PC-9 (cell line): Measurements from ENCODE around the gene KDM4C. TPM values are rescaled to one million over a fixed set of nuclear protein-coding genes. Genes with fewer than 3 reads are reported as not detected.

Experiments
- BruUV-seq: library from RNA; stranded (reverse); fragments of 400-500 nt; replicated peaks from 2 replicates; lab custom pipeline; 2021; lab: Mats Ljungman, UMichigan
- CTCF ChIA-PET: fragments of 300-600 bp; sonication (Branson Sonifier 250); formaldehyde crosslinking; loops from one replicate; lab custom pipeline; 2022; ENCODE audit warnings: antibody characterized with exemption; lab: Charles Lee
- POLR2A ChIA-PET: fragments of 300-600 bp; sonication (Branson Sonifier 250); formaldehyde crosslinking; loops from one replicate; lab custom pipeline; 2022; ENCODE audit warnings: antibody characterized with exemption; ENCODE audit not compliant: unreplicated experiment; lab: Charles Lee
- DNase-seq, 2 experiments: peaks; one replicate each; pipeline versions ENCODE4 v3.0.0 to v3.0.0-alpha.2; 2015 to 2022; ENCODE audit warnings: mixed read lengths in 1 of 2
- H2AFZ ChIP-seq: fragments of 200-600 bp; sonication (generic); 2 replicates; pipeline ENCODE4 v1.8.1; 2017; ENCODE audit warnings: antibody characterized with exemption
- H3F3A ChIP-seq: fragments of 200-600 bp; sonication (generic); 2 replicates; pipeline ENCODE4 v1.8.1; 2017; ENCODE audit warnings: antibody characterized with exemption, mild to moderate bottlenecking, low read depth; ENCODE audit not compliant: insufficient read depth
- H3K27ac ChIP-seq: fragments of 200-600 bp; sonication (generic); 2 replicates; pipeline ENCODE4 v1.6.1; 2016; ENCODE audit warnings: mixed run types
- H3K27me3 ChIP-seq: fragments of 200-600 bp; sonication (generic); 2 replicates; pipeline ENCODE4 v1.6.1; 2016; ENCODE audit warnings: low read depth, mixed run types; ENCODE audit not compliant: insufficient read depth
- H3K36me3 ChIP-seq: fragments of 200-600 bp; sonication (generic); 2 replicates; pipeline ENCODE4 v1.6.1; 2016; ENCODE audit warnings: low read depth, mixed run types
- H3K4me1 ChIP-seq: fragments of 200-600 bp; sonication (generic); replicated peaks from 2 replicates; pipeline ENCODE4 v1.6.1; 2016; ENCODE audit warnings: mixed run types; ENCODE audit not compliant: insufficient read depth
- H3K4me2 ChIP-seq: fragments of 200-600 bp; sonication (generic); 2 replicates; pipeline ENCODE4 v1.6.1; 2017; ENCODE audit warnings: mixed run types
- H3K4me3 ChIP-seq: fragments of 200-600 bp; sonication (generic); 2 replicates; pipeline ENCODE4 v1.6.1; 2016; ENCODE audit warnings: mixed run types
- H3K79me2 ChIP-seq: fragments of 200-600 bp; sonication (generic); 2 replicates; pipeline ENCODE4 v1.6.1; 2017; ENCODE audit warnings: low read depth, mixed run types
- H3K9me2 ChIP-seq: fragments of 200-600 bp; sonication (generic); 2 replicates; pipeline ENCODE4 v1.8.1; 2017; ENCODE audit warnings: mild to moderate bottlenecking; ENCODE audit not compliant: insufficient read depth
- H3K9me3 ChIP-seq: fragments of 200-600 bp; sonication (generic); 2 replicates; pipeline ENCODE4 v1.8.1; 2016; ENCODE audit warnings: low read depth; ENCODE audit not compliant: insufficient read depth
- H4K20me1 ChIP-seq: fragments of 200-600 bp; sonication (generic); 2 replicates; pipeline ENCODE4 v1.8.1; 2017; ENCODE audit not compliant: insufficient read depth
- EZH2 ChIP-seq: fragments of 200-600 bp; sonication (generic); IDR thresholded peaks from 2 replicates; pipeline ENCODE4 v1.8.0; 2017; ENCODE audit warnings: antibody characterized with exemption, low read depth
- intact Hi-C: fragments of 100-400 bp; cut with micrococcal nuclease; formaldehyde crosslinking; loops from one replicate; pipeline ENCODE4 v1.10.0; 2022; ENCODE audit not compliant: unreplicated experiment
- total RNA-seq: library from RNA; stranded (reverse); gene quantifications from 2 replicates; pipeline ENCODE4 v1.2.3, GENCODE V29; 2021
- TF ChIP-seq, protein P1 (sequence below): fragments of 200-600 bp; sonication (generic); conservative IDR thresholded peaks from 2 replicates; pipeline ENCODE4 v1.6.1; 2017; ENCODE audit warnings: mixed run types, antibody characterized with exemption, mild to moderate bottlenecking, moderate library complexity

KDM4C gene
- total RNA-seq, 1 experiment from 2014 or later: 12.9 TPM

DNA sequence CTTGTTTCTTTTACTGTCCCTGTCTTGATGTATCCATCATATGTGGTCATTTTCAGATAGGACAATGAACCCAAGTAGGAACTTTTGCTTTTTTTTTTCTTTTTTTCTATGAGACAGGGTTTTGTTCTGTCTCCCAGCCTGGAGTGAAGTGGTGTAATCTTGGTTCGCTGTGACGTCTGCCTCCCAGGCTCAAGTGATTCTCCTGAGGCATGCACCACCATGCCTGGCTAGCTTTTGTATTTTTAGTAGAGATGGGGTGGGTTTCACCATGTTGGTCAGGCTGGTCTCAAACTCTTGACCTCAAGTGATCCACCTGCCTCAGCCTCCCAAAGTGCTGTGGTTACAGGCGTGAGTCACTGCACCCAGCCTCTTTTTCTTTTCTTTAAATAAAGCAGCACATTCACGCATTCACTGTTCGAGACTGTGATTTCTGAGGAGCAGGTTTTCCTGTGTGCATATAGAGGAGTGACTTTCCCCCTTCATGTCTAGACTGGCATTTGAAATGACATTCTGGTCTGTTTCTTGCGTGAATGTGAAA lies 448.5 kb downstream of the KDM4C start:
- Histone ChIP-seq H3K4me2 (no peak overlapping the region), H3K79me2 (no peaks in the 10 kb centered on the region), H3K4me1 (no peaks in the 10 kb centered on the region), H4K20me1 (no peaks in the 10 kb centered on the region), H2AFZ (no peak overlapping the region), H3K27ac (no peak overlapping the region), H3K4me3 (no peak overlapping the region), H3K36me3 (no peaks in the 10 kb centered on the region), H3K9me2 (no peaks in the 10 kb centered on the region), H3K9me3 (no peaks in the 10 kb centered on the region), H3F3A (no peaks in the 10 kb centered on the region), H3K27me3 (no peaks in the 10 kb centered on the region)
- BruUV-seq: no TSS peak
- DNase-seq: no peak
- intact Hi-C loops: no loop called here
- no peak for TF ChIP-seq EZH2
- TF ChIP-seq, protein P1, sequence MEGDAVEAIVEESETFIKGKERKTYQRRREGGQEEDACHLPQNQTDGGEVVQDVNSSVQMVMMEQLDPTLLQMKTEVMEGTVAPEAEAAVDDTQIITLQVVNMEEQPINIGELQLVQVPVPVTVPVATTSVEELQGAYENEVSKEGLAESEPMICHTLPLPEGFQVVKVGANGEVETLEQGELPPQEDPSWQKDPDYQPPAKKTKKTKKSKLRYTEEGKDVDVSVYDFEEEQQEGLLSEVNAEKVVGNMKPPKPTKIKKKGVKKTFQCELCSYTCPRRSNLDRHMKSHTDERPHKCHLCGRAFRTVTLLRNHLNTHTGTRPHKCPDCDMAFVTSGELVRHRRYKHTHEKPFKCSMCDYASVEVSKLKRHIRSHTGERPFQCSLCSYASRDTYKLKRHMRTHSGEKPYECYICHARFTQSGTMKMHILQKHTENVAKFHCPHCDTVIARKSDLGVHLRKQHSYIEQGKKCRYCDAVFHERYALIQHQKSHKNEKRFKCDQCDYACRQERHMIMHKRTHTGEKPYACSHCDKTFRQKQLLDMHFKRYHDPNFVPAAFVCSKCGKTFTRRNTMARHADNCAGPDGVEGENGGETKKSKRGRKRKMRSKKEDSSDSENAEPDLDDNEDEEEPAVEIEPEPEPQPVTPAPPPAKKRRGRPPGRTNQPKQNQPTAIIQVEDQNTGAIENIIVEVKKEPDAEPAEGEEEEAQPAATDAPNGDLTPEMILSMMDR: no peak
- ChIA-PET POLR2A (no interaction called here), CTCF (no interaction called here)

DNA sequence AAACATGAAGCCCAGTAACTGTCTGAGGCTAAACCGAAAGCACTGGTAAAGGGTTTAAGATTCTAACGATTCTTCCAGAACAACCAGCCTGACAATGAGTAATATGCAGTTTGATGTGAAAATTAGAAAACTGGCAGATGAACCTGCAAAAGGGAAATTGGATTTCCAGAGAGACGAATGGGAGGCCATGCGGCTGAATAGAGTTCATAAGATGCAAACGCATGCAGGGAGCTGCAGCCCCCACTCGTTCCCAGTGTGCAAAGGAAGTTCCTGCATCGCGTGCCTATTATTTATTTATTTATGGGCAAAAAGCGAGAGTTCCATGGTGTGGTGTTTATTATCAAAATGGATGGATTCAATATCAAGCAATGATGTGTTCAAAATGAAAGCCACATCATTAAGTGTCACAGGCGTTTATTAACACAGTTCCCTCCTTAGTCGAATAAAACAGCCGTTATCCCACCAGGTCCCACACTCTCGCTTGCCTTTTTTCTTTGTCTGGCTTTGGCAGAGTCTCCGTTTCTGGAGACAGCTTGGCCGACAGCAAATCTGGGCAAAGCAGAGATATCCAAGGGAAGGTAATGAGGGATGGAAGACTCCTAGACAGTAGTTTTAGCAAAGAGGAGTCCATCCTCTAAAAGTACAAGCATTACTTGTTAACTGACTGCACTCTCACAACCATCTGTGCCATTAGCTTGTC lies 451.4 kb downstream of the KDM4C start:
- Histone ChIP-seq H3F3A (no peaks in the 10 kb centered on the region), H3K79me2 (no peaks in the 10 kb centered on the region), H2AFZ (no peak overlapping the region), H3K27me3 (no peaks in the 10 kb centered on the region), H3K4me1 (no peaks in the 10 kb centered on the region), H4K20me1 (no peaks in the 10 kb centered on the region), H3K4me2 (no peak overlapping the region), H3K4me3 (no peak overlapping the region), H3K9me3 (no peaks in the 10 kb centered on the region), H3K9me2 (no peaks in the 10 kb centered on the region), H3K36me3 (no peaks in the 10 kb centered on the region), H3K27ac (no peak overlapping the region)
- DNase-seq: no peak
- BruUV-seq: no TSS peak
- no peak for TF ChIP-seq EZH2
- TF ChIP-seq, protein P1: no peak
- POLR2A ChIA-PET: no interaction called here
- CTCF ChIA-PET: no interaction called here
- intact Hi-C loops: no loop called here

DNA sequence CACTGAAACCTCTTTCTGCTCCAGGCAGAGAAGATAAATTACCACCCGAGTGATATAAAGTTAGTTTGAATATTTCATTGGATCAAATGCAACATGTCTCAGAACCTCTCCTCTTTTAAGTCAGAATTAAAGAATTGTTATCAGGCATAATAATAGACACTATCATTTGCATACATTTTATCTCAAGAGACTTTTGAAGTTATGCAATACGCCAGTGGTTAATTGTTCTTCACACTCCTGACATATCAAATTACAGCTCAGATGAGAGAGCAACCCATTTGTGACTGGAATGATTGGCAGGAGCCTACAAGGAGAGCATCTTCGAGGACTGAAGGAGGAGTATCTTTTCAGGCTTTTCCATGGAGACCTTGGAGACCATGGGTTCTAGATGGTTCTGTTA lies 452.2 kb downstream of the KDM4C start:
- Histone ChIP-seq H3K4me3 (no peak overlapping the region), H3K27ac (no peak overlapping the region), H3K36me3 (no peaks in the 10 kb centered on the region), H3K4me1 (no peaks in the 10 kb centered on the region), H3K9me3 (no peaks in the 10 kb centered on the region), H3F3A (no peaks in the 10 kb centered on the region), H4K20me1 (no peaks in the 10 kb centered on the region), H3K4me2 (no peak overlapping the region), H3K79me2 (no peaks in the 10 kb centered on the region), H3K9me2 (no peaks in the 10 kb centered on the region), H3K27me3 (no peaks in the 10 kb centered on the region), H2AFZ (no peak overlapping the region)
- no peak for DNase-seq
- CTCF ChIA-PET: no interaction called here
- BruUV-seq: no TSS peak
- TF ChIP-seq, protein P1: no peak
- no peak for TF ChIP-seq EZH2
- POLR2A ChIA-PET: no interaction called here
- intact Hi-C loops: no loop called here
